GM19467 (cell line): Measurements from ENCODE around the gene SCIMP.
"Not testable (repeated sequence)": the region's sequence is repeated elsewhere in the genome, so short reads cannot be mapped to it uniquely, and the experiment has no call there.

Source experiments
- ATAC-seq: cut with Tn5 transposase; IDR thresholded peaks from one replicate; pipeline ENCODE4 v1.9.1; 2021; ENCODE audit warnings: mild to moderate bottlenecking, moderate library complexity; ENCODE audit not compliant: unreplicated experiment

SCIMP gene

GRCh38 chr17:5238333-5238732 lies 3.7 kb upstream of the SCIMP start:
- ATAC-seq: no peak

- no peak for ATAC-seq
Measured at GRCh38 chr17:5237541-5238016, 2.9 kb upstream of the SCIMP start.

GRCh38 chr17:5236938-5237540 lies 2.4 kb upstream of the SCIMP start:
- no peak for ATAC-seq

- not testable (repeated sequence) for ATAC-seq
Measured at GRCh38 chr17:5233492-5233891, 1.2 kb downstream of the SCIMP start.

- ATAC-seq: peak; percentile 40
Measured at GRCh38 chr17:5226940-5227878, 7.5 kb downstream of the SCIMP start.

GRCh38 chr17:5225668-5226457 lies 8.8 kb downstream of the SCIMP start:
- ATAC-seq: no peak

- not testable (repeated sequence) for ATAC-seq
Measured at GRCh38 chr17:5221912-5222311, 12.7 kb downstream of the SCIMP start.

- no peak for ATAC-seq
Measured at GRCh38 chr17:5220074-5220473, 14.6 kb downstream of the SCIMP start.

GRCh38 chr17:5219536-5219935 lies 15.1 kb downstream of the SCIMP start:
- ATAC-seq: no peak

- ATAC-seq: not testable (repeated sequence)
Measured at GRCh38 chr17:5217562-5217961, 17.1 kb downstream of the SCIMP start.

- no peak for ATAC-seq
Measured at GRCh38 chr17:5211458-5211857, 23.2 kb downstream of the SCIMP start.

GRCh38 chr17:5210614-5211252 lies 23.9 kb downstream of the SCIMP start:
- no peak for ATAC-seq

- no peak for ATAC-seq
Measured at GRCh38 chr17:5210091-5210490, 24.6 kb downstream of the SCIMP start.

- no peak for ATAC-seq
Measured at GRCh38 chr17:5209396-5209795, 25.3 kb downstream of the SCIMP start.

- ATAC-seq: no peak
Measured at GRCh38 chr17:5203908-5204294, 30.8 kb downstream of the SCIMP start.

GRCh38 chr17:5203178-5203907 lies 31.3 kb downstream of the SCIMP start:
- ATAC-seq: no peak

GRCh38 chr17:5201011-5201410 lies 33.6 kb downstream of the SCIMP start:
- no peak for ATAC-seq

- no peak for ATAC-seq
Measured at GRCh38 chr17:5200360-5200759, 34.3 kb downstream of the SCIMP start.

- ATAC-seq: no peak
Measured at GRCh38 chr17:5198472-5198871, 36.2 kb downstream of the SCIMP start.

- no peak for ATAC-seq
Measured at GRCh38 chr17:5194346-5194745, 40.3 kb downstream of the SCIMP start.
